ENCODE data around the gene ETNPPL. TPM values are rescaled to one million over a fixed set of nuclear protein-coding genes. Genes with fewer than 3 reads are reported as not detected.

Gene ETNPPL
- polyA plus RNA-seq, 1 donor from 2014 or later = 0.45 TPM

DNA sequence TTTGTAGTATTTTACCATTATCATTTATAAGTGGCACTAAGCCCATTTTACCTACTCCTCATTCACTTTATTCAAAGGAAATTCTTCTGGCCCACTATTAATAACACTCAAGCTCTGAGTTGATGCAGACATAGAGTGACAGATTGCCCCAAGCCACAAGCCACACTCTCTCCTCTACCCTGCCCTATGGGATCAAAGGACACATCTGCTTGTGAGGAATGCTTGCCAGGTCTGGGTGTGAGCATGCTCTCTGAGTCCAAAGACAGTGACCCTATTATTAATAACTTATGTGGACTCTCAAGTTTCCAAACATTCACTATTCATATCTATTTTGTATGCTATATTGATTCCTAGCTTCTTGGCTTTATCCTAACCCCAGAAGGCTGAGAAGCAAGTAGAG is 18.5 kb downstream of the ETNPPL start:
- no peaks in the 10 kb centered on the region for H3K79me2 ChIP-seq (replicated peaks; ENCODE audit: insufficient read depth, low read length)

DNA sequence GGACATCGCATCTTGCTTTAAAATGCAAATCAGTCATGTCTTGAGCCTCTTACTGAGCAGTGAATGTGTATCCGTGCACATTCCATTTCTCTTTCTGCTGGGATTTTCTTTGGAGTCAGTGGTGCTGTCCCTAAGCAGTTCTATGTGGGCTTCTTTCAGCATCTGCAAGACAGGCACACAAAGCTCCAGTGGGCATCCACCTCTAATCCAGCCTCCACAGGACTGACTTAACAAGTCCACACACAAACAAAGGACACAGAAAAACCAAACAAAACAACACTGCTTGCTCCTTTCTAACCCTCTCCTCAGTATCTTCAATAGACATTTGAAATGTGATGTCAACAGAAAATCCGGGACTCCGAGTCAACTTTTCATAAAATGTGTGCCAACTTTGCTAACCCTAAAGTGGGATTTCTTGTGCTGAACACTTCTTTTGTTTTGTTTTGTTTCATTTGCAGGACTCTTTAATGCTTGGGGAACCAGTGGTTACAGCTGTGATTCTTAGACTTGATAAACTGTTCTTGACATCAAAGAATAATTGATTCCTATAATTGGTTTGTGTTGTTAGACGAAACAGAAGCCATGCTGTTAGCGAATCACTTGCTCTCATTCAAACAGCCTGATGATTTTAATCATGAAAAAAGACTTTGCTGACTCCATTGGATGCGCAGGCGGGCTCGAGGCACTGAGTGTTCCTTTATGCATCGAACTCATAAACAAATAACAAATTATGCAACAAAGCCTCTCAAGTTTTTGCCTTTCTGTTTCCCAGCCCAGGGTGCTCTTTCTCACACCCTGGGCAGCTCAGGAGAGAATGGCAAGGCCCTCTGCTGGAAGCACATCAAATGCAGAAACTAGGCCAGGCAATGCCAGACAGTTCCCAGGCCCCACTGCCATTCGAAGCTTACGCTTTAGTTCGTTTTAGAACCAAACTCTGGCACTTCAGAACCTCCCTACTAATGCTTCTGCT is 20.1 kb downstream of the ETNPPL start:
- TF ChIP-seq, protein P1, sequence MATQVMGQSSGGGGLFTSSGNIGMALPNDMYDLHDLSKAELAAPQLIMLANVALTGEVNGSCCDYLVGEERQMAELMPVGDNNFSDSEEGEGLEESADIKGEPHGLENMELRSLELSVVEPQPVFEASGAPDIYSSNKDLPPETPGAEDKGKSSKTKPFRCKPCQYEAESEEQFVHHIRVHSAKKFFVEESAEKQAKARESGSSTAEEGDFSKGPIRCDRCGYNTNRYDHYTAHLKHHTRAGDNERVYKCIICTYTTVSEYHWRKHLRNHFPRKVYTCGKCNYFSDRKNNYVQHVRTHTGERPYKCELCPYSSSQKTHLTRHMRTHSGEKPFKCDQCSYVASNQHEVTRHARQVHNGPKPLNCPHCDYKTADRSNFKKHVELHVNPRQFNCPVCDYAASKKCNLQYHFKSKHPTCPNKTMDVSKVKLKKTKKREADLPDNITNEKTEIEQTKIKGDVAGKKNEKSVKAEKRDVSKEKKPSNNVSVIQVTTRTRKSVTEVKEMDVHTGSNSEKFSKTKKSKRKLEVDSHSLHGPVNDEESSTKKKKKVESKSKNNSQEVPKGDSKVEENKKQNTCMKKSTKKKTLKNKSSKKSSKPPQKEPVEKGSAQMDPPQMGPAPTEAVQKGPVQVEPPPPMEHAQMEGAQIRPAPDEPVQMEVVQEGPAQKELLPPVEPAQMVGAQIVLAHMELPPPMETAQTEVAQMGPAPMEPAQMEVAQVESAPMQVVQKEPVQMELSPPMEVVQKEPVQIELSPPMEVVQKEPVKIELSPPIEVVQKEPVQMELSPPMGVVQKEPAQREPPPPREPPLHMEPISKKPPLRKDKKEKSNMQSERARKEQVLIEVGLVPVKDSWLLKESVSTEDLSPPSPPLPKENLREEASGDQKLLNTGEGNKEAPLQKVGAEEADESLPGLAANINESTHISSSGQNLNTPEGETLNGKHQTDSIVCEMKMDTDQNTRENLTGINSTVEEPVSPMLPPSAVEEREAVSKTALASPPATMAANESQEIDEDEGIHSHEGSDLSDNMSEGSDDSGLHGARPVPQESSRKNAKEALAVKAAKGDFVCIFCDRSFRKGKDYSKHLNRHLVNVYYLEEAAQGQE (IDR thresholded peaks at IDR 0.05; ENCODE audit: borderline replicate concordance) = no peak
- TF ChIP-seq EZH2 (IDR thresholded peaks at IDR 0.05; ENCODE audit: borderline replicate concordance, insufficient read depth, low read length, poor library complexity, severe bottlenecking) (no peak), RAD21 (conservative IDR thresholded peaks at IDR 0.05) (no peak), POLR2AphosphoS5 (IDR thresholded peaks at IDR 0.05) (no peak), EP300 (conservative IDR thresholded peaks at IDR 0.05; ENCODE audit: poor library complexity, severe bottlenecking) (no peak), SMC3 (conservative IDR thresholded peaks at IDR 0.05; ENCODE audit: poor library complexity) (no peak), TAF1 (IDR thresholded peaks at IDR 0.05; ENCODE audit: low read depth) (no peak)
- TF ChIP-seq, protein P2, sequence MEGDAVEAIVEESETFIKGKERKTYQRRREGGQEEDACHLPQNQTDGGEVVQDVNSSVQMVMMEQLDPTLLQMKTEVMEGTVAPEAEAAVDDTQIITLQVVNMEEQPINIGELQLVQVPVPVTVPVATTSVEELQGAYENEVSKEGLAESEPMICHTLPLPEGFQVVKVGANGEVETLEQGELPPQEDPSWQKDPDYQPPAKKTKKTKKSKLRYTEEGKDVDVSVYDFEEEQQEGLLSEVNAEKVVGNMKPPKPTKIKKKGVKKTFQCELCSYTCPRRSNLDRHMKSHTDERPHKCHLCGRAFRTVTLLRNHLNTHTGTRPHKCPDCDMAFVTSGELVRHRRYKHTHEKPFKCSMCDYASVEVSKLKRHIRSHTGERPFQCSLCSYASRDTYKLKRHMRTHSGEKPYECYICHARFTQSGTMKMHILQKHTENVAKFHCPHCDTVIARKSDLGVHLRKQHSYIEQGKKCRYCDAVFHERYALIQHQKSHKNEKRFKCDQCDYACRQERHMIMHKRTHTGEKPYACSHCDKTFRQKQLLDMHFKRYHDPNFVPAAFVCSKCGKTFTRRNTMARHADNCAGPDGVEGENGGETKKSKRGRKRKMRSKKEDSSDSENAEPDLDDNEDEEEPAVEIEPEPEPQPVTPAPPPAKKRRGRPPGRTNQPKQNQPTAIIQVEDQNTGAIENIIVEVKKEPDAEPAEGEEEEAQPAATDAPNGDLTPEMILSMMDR (IDR thresholded peaks at IDR 0.05; ENCODE audit: poor library complexity, severe bottlenecking) = peak; percentile 24
- Histone ChIP-seq H3K36me3 (ENCODE audit: insufficient read depth, low read length) (no peaks in the 10 kb centered on the region), H3K9me2 (ENCODE audit: insufficient read depth, low read length) (no peaks in the 10 kb centered on the region), H3K27ac (ENCODE audit: low read length) (no peak overlapping the region), H3K4me3 (ENCODE audit: low read length) (no peak overlapping the region), H2AFZ (ENCODE audit: low read depth, low read length) (no peak overlapping the region), H4K20me1 (ENCODE audit: insufficient read depth) (no peaks in the 10 kb centered on the region), H3K27me3 (ENCODE audit: insufficient read depth, low read depth, low read length) (no peaks in the 10 kb centered on the region), H3K9me3 (ENCODE audit: low read length) (no peaks in the 10 kb centered on the region), H3K79me2 (replicated peaks; ENCODE audit: insufficient read depth, low read length) (no peaks in the 10 kb centered on the region), H3F3A (ENCODE audit: insufficient read depth, low read length, poor library complexity, severe bottlenecking) (no peaks in the 10 kb centered on the region), H3K4me2 (ENCODE audit: low read length) (no peak overlapping the region), H3K9ac (ENCODE audit: low read length) (no peak overlapping the region)

More for the DNA sequence above, 18.5 kb downstream of the ETNPPL start:
- no peaks in the 10 kb centered on the region for H3F3A ChIP-seq (ENCODE audit: insufficient read depth, low read length, poor library complexity, severe bottlenecking)
- no peak overlapping the region for H2AFZ ChIP-seq (ENCODE audit: low read depth, low read length)
- no peaks in the 10 kb centered on the region for H3K9me3 ChIP-seq (ENCODE audit: low read length)
- H3K27me3 ChIP-seq (ENCODE audit: insufficient read depth, low read depth, low read length) = no peaks in the 10 kb centered on the region
- TF ChIP-seq, protein P2 (IDR thresholded peaks at IDR 0.05; ENCODE audit: poor library complexity, severe bottlenecking) = no peak
- TF ChIP-seq EP300 (conservative IDR thresholded peaks at IDR 0.05; ENCODE audit: poor library complexity, severe bottlenecking) = no peak
- no peak for TF ChIP-seq MXI1 (conservative IDR thresholded peaks at IDR 0.05; ENCODE audit: poor library complexity, severe bottlenecking)
- no peak for TF ChIP-seq POLR2AphosphoS5 (IDR thresholded peaks at IDR 0.05)
- TF ChIP-seq, protein P1 (IDR thresholded peaks at IDR 0.05; ENCODE audit: borderline replicate concordance) = no peak
- TF ChIP-seq SMC3 (conservative IDR thresholded peaks at IDR 0.05; ENCODE audit: poor library complexity) = no peak
- TF ChIP-seq EZH2 (IDR thresholded peaks at IDR 0.05; ENCODE audit: borderline replicate concordance, insufficient read depth, low read length, poor library complexity, severe bottlenecking) = no peak
- no peak for TF ChIP-seq RAD21 (conservative IDR thresholded peaks at IDR 0.05)
- no peak for TF ChIP-seq TAF1 (IDR thresholded peaks at IDR 0.05; ENCODE audit: low read depth)
- no peak overlapping the region for H3K4me2 ChIP-seq (ENCODE audit: low read length)
- H3K27ac ChIP-seq (ENCODE audit: low read length) = no peak overlapping the region
- no peak overlapping the region for H3K4me3 ChIP-seq (ENCODE audit: low read length)
- H3K9ac ChIP-seq (ENCODE audit: low read length) = no peak overlapping the region
- H3K36me3 ChIP-seq (ENCODE audit: insufficient read depth, low read length) = no peaks in the 10 kb centered on the region
- no peaks in the 10 kb centered on the region for H4K20me1 ChIP-seq (ENCODE audit: insufficient read depth)
- no peaks in the 10 kb centered on the region for H3K9me2 ChIP-seq (ENCODE audit: insufficient read depth, low read length)

Measured in neural cell (in vitro differentiated cells).